ENCODE measurements around the gene TNFRSF1A.

DNA sequence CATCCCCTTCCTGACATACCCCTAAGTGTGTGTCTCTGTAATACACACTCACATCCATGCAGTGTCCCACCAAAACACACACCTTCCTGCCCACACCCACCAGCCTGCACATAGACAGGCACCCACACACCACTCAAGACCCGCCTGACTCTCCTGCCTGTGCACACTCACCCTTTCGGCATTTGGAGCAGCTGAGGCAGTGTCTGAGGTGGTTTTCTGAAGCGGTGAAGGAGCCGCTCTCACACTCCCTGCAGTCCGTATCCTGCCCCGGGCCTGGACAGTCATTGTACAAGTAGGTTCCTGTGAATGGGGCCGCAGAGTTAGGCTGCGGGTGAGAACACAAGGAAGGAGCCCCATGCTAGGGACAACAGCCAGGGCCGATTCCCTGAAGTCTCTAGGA is 8.3 kb downstream of the TNFRSF1A start:
- TF ChIP-seq, protein P1, sequence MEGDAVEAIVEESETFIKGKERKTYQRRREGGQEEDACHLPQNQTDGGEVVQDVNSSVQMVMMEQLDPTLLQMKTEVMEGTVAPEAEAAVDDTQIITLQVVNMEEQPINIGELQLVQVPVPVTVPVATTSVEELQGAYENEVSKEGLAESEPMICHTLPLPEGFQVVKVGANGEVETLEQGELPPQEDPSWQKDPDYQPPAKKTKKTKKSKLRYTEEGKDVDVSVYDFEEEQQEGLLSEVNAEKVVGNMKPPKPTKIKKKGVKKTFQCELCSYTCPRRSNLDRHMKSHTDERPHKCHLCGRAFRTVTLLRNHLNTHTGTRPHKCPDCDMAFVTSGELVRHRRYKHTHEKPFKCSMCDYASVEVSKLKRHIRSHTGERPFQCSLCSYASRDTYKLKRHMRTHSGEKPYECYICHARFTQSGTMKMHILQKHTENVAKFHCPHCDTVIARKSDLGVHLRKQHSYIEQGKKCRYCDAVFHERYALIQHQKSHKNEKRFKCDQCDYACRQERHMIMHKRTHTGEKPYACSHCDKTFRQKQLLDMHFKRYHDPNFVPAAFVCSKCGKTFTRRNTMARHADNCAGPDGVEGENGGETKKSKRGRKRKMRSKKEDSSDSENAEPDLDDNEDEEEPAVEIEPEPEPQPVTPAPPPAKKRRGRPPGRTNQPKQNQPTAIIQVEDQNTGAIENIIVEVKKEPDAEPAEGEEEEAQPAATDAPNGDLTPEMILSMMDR (IDR thresholded peaks at IDR 0.05), result no peak
- TF ChIP-seq POLR2AphosphoS5 (IDR thresholded peaks at IDR 0.05), result peak in 1 of 2 donors; percentile 21

Data from upper lobe of left lung (tissue), 4 donors.